Dendritic cell treated with granulocyte-macrophage colony-stimulating factor and Interleukin-4, amounts not matched to agents 40 ng/mL and 50 ng/mL, for 4 days (primary cell): ENCODE data around the gene ACTN4.
A peak's percentile ranks its signal among the peaks of the same experiment; 100 is the strongest.

Source experiments
- H3K27ac Mint-ChIP-seq: one replicate; pipeline ENCODE4 v1.8.0; 2022; ENCODE audit warnings: mild to moderate bottlenecking, mixed read lengths
- H3K27me3 Mint-ChIP-seq: one replicate; pipeline ENCODE4 v1.8.0; 2022; ENCODE audit warnings: mild to moderate bottlenecking, mixed read lengths
- H3K36me3 Mint-ChIP-seq: one replicate; pipeline ENCODE4 v1.8.0; 2022; ENCODE audit warnings: low read depth, mixed read lengths
- H3K4me1 Mint-ChIP-seq: one replicate; pipeline ENCODE4 v1.8.0; 2022; ENCODE audit warnings: low read depth, mixed read lengths
- H3K4me3 Mint-ChIP-seq: one replicate; pipeline ENCODE4 v1.8.0; 2022; ENCODE audit warnings: mild to moderate bottlenecking, moderate library complexity, mixed read lengths
- H3K9me3 Mint-ChIP-seq: one replicate; pipeline ENCODE4 v1.8.0; 2022; ENCODE audit warnings: mixed read lengths
- intact Hi-C: fragments of 100-400 bp; cut with micrococcal nuclease; formaldehyde crosslinking; loops from one replicate; pipeline ENCODE4 v1.15.0; 2022

ACTN4 gene

GRCh38 chr19:38683393-38684077 lies 36.1 kb downstream of the ACTN4 start:
- Mint-ChIP-seq H3K4me3 (no peak overlapping the region), H3K36me3 (peaks cover 28% of the 10 kb centered on the region), H3K9me3 (no peaks in the 10 kb centered on the region), H3K27ac (peak overlapping the region; percentile 86), H3K4me1 (peaks cover 94% of the 10 kb centered on the region), H3K27me3 (no peaks in the 10 kb centered on the region)
- intact Hi-C loops, result no loop called here

- Mint-ChIP-seq H3K9me3 (no peaks in the 10 kb centered on the region), H3K4me3 (peak overlapping the region; percentile 31), H3K36me3 (peaks cover 23% of the 10 kb centered on the region), H3K27me3 (no peaks in the 10 kb centered on the region), H3K4me1 (peaks cover 94% of the 10 kb centered on the region), H3K27ac (peak overlapping the region; percentile 86)
- intact Hi-C loops, result no loop called here
Measured at GRCh38 chr19:38684078-38684861, 36.8 kb downstream of the ACTN4 start.

- intact Hi-C loops, result no loop called here
- Mint-ChIP-seq H3K27me3 (no peaks in the 10 kb centered on the region), H3K4me1 (peaks cover 94% of the 10 kb centered on the region), H3K36me3 (peaks cover 19% of the 10 kb centered on the region), H3K27ac (peak overlapping the region; percentile 86), H3K4me3 (no peak overlapping the region), H3K9me3 (no peaks in the 10 kb centered on the region)
Measured at GRCh38 chr19:38684862-38685665, 37.6 kb downstream of the ACTN4 start.

DNA sequence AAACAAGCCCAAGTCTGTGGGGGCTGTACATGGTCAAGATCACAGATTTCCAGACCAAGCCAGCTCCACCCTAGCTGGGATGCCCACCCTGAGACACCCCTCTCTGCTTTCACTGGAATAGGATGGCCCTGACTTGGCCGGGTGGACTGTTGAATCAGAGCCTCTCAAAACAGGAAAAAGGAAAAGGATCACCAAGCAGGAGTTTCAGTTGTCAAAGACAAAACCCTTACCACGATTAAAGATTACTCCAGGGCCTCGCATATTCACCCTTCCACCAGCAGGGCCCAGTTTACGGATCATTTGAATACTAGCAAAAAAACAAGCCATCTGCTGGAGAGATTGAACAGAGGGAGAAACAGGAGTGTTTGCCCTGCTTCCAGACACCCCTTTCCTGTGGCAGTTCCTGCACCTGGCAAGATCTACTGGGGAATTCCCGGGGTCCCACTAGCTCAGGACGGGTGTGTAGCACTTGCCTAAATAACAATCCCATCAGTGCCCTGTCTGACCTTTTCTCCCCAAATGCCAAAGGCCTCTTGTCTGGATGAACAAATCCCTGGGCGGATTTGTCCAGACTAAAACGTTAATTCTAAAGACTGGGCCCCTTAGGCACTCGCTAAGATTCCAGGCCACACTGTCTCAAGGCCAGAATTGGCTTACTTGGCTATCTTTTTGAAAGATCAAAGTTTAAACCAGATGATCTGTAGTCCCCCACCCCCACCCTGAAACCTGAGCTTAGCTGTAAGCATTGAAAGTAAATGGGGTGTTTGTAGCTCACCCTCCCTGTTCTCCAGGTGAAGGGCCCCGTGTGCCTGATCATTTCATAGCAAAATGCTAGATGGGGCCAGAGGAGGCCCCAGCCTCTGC lies 38.4 kb downstream of the ACTN4 start:
- Mint-ChIP-seq H3K36me3 (peaks cover 16% of the 10 kb centered on the region), H3K4me1 (peaks cover 91% of the 10 kb centered on the region), H3K9me3 (no peaks in the 10 kb centered on the region), H3K27me3 (no peaks in the 10 kb centered on the region), H3K27ac (peak overlapping the region; percentile 86), H3K4me3 (peak overlapping the region; percentile 6)
- intact Hi-C loops, result no loop called here

DNA sequence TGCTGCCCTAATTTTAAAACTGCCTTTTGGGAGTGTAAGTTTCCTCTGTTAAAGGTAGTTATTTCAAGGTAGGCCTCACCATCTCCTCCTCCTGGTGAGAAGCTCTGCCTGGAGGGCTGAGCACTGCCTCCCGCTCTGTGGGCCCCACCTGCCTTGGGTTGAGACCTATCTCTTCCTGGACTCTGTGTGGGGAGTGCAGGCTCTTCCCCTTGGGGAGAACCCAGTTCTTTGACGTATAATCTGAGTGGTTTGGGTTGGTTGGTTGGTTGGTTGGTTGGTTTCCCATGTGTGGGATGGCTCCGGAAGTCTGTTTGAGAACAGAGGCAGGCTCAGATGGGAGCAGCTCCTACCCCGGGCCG lies 39.1 kb downstream of the ACTN4 start:
- H3K9me3 Mint-ChIP-seq, result no peaks in the 10 kb centered on the region
- no peaks in the 10 kb centered on the region for H3K27me3 Mint-ChIP-seq
- peaks cover 11% of the 10 kb centered on the region for H3K36me3 Mint-ChIP-seq
- peak overlapping the region; percentile 86 for H3K27ac Mint-ChIP-seq
- H3K4me1 Mint-ChIP-seq, result peaks cover 92% of the 10 kb centered on the region
- peak overlapping the region; percentile 6 for H3K4me3 Mint-ChIP-seq
- intact Hi-C loops, result no loop called here

DNA sequence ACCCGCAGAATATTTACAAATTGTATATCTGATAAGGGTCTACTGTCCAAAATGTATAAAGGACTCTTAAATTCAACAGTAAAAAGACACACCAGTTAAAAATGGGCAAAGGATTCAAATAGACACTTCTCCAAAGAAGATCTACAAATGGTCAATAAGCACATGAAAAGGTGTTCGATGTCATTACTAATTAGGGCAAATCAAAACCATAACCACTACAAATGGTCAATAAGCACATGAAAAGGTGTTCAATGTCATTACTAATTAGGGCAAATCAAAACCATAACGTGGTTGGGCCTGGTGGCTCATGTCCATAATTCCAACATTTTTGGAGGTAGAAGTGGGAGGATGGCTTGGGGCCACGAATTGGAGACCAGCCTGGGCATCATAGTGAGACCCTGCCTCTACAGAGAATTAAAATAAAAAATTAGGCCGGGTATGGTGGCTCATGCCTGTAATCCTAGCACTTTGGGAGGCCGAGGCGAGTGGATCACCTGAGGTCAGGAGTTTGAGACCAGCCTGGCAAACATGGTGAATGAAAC lies 40.5 kb downstream of the ACTN4 start:
- H3K4me3 Mint-ChIP-seq, result no peak overlapping the region
- intact Hi-C loops, result no loop called here
- H3K27me3 Mint-ChIP-seq, result no peaks in the 10 kb centered on the region
- H3K27ac Mint-ChIP-seq, result peak overlapping the region; percentile 86
- H3K4me1 Mint-ChIP-seq, result peaks cover 95% of the 10 kb centered on the region
- H3K9me3 Mint-ChIP-seq, result no peaks in the 10 kb centered on the region
- H3K36me3 Mint-ChIP-seq, result peaks cover 13% of the 10 kb centered on the region

- peaks cover 25% of the 10 kb centered on the region for H3K36me3 Mint-ChIP-seq
- peaks cover 95% of the 10 kb centered on the region for H3K4me1 Mint-ChIP-seq
- no peaks in the 10 kb centered on the region for H3K9me3 Mint-ChIP-seq
- H3K27ac Mint-ChIP-seq, result peak overlapping the region; percentile 86
- intact Hi-C loops, result no loop called here
- H3K4me3 Mint-ChIP-seq, result no peak overlapping the region
- H3K27me3 Mint-ChIP-seq, result no peaks in the 10 kb centered on the region
Measured at GRCh38 chr19:38690146-38690545, 42.7 kb downstream of the ACTN4 start.

- no peaks in the 10 kb centered on the region for H3K27me3 Mint-ChIP-seq
- intact Hi-C loops, result no loop called here
- H3K36me3 Mint-ChIP-seq, result peaks cover 25% of the 10 kb centered on the region
- H3K27ac Mint-ChIP-seq, result peak overlapping the region; percentile 60
- H3K4me3 Mint-ChIP-seq, result no peak overlapping the region
- peaks cover 95% of the 10 kb centered on the region for H3K4me1 Mint-ChIP-seq
- no peaks in the 10 kb centered on the region for H3K9me3 Mint-ChIP-seq
Measured at GRCh38 chr19:38690832-38691231, 43.4 kb downstream of the ACTN4 start.

DNA sequence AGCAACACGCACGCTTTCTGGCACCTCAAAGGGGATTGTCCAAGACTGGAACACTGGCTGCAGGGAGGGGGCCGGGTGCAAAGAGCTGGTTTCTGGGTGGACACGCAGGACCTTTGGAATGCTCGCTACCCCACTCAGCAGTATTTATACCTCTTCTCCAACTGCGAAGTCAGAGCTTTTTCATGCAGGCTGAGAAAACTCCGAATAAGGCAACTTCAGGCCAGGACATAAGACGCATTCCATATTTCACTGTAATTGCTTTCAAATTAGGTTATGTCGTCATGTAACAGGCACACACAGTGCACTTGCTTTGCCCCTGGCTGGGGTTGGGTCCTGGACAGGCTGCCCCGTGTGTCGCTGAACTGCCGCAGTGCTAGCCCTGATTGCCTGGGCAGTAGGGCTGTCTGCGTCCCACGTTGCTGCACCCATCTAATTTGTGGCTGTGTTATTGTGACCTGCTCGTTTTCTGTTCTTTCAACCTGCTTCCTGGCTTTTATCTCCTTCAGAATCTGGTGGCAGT lies 44.5 kb downstream of the ACTN4 start:
- intact Hi-C loops, result loop anchor here (2.0 kb wide), 1 partner anchor 43 kb away; no protein-coding TSS in a partner anchor
- H3K9me3 Mint-ChIP-seq, result no peaks in the 10 kb centered on the region
- H3K4me1 Mint-ChIP-seq, result peaks cover 94% of the 10 kb centered on the region
- H3K36me3 Mint-ChIP-seq, result peaks cover 35% of the 10 kb centered on the region
- no peaks in the 10 kb centered on the region for H3K27me3 Mint-ChIP-seq
- no peak overlapping the region for H3K4me3 Mint-ChIP-seq
- peak overlapping the region; percentile 85 for H3K27ac Mint-ChIP-seq

DNA sequence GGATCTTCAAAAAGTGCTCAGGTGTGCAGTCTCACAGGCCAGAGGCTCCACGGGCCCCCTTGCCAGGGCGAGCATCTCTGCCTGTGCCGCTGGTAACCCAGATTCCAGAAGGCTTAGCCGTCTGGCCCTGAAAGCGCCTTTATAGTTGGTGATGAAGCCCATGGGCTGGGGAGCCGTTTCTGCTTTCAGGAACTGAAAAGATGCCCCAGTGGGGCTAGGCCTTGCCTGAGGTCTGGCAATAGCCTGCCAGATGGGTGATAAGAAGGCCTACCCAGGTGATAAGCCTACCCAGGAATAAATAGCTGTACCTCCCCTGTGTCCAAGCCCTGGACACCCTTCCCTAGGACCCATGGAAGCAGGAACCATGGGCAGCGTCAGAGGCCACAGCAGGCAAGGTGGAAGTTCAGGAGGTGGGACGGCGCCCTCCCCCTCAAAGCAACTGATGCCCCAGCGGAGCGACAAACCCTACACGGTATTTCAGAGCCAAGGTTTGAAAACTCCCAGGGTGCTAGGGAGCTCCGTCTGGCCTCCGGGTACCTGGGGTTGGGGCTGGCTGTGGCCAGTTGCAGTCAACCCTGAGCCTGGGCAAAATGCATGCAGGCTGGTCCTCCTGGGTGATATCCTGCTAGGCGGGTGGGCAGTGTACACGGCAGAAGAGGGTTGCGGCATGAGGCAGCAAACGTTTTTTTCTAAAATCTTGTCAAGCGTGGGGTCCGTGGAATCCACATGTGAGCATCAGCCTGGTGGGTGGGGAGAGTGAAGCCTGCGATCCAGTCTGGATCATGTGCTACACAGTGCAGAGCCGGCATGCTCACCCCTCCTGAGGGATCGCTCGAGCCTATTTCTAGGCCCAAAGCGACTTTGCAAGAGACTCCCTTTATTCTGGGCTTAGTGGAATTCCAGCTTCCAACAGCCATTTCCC lies 45.3 kb downstream of the ACTN4 start:
- Mint-ChIP-seq H3K27me3 (no peaks in the 10 kb centered on the region), H3K4me1 (peaks cover 94% of the 10 kb centered on the region), H3K36me3 (peaks cover 42% of the 10 kb centered on the region), H3K9me3 (no peaks in the 10 kb centered on the region), H3K4me3 (no peak overlapping the region), H3K27ac (peak overlapping the region; percentile 85)
- intact Hi-C loops, result loop anchor here (2.0 kb wide), 1 partner anchor 44 kb away; no protein-coding TSS in a partner anchor

GRCh38 chr19:38693380-38694223 lies 46.2 kb downstream of the ACTN4 start:
- Mint-ChIP-seq H3K4me3 (no peak overlapping the region), H3K27ac (peak overlapping the region; percentile 85), H3K9me3 (no peaks in the 10 kb centered on the region), H3K4me1 (peaks cover 96% of the 10 kb centered on the region), H3K36me3 (peaks cover 50% of the 10 kb centered on the region), H3K27me3 (no peaks in the 10 kb centered on the region)
- intact Hi-C loops, result loop anchor here (2.0 kb wide), 1 partner anchor 45 kb away; no protein-coding TSS in a partner anchor
